Endometrial microvascular endothelial cells (primary cell): ENCODE data around the gene SPC25. TPM values are rescaled to one million over a fixed set of nuclear protein-coding genes. Genes with fewer than 3 reads are reported as not detected.
"Not testable (repeated sequence)": the region's sequence is repeated elsewhere in the genome, so short reads cannot be mapped to it uniquely, and the experiment has no call there.

Experiments
- in situ Hi-C: cut with HindIII; loops from 2 replicates; pipeline ENCODE4 v1.10.0; 2017; ENCODE audit warnings: low sequenced_read_pairs, low pct_unique_long_range_greater_than_20kb; ENCODE audit errors: inconsistent ontology term
- total RNA-seq: library from RNA; depleted of rRNA; stranded (reverse); fragments of >200 nt; gene quantifications from one replicate; pipeline ENCODE4 v1.2.3, GENCODE V29; 2015; ENCODE audit errors: inconsistent ontology term

Gene SPC25, protein sequence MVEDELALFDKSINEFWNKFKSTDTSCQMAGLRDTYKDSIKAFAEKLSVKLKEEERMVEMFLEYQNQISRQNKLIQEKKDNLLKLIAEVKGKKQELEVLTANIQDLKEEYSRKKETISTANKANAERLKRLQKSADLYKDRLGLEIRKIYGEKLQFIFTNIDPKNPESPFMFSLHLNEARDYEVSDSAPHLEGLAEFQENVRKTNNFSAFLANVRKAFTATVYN
- 9.9 TPM for total RNA-seq

DNA sequence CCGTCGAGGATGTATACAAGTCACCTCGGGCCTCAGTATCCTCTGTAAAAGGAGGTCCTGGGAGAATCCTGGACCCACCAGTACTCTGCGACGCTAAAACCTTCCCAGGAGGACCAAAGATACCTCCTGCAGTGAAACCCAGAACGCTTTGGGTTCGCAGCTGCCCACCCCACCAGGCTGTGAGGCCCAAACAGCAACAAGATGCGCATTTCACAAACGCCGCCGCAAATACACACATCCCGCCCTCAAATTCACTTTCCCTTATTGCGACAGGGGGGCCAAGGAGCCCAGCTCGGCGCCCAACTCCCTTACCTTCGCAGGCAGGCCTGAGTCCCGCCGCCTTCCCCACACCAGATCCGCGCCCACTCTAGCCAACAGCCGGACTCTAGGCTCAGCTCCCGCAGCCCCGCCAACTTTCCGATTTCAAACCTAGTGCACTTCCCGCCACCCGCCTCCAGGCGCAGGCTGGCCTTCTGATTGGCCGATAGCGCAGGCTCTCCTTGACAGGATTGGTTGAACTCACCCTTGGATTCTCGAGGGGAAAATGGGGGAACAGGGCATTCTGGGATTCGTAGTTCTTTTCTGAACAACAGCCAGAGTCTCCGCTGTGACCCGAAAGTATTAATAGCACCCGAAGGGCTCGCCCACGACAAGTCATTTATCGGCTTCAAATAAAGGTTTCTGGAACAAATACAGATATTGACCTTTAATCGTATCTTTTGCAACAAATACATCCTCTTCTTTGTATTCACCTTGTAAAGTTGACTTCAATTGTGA is at the start of gene SPC25:
Gene SPC25, minus strand, starts transcription at position 425 of the 777 bp plus-strand sequence. CDS start 911 bp downstream, outside the sequence.
- in situ Hi-C loops = no loop called here

DNA sequence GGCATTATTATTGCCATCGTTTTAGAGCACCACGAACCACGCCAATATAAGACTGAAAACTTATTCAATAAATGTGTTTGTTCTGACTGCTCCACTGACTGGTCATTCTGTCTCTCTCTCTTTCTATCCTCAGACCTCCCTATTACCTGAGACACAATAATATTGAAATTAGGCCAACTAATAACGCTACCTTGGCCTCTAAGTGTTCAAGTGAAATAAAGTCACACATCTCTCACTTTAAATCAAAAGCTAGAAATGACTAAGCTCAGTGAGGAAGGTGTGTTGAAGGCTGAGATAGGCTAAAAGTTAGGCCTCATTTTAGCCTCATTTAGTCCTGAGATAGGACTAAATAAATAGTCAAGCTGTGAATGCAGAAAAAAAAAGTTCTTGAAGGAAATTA is 49.7 kb upstream of the SPC25 start:
- in situ Hi-C loops = no loop called here

DNA sequence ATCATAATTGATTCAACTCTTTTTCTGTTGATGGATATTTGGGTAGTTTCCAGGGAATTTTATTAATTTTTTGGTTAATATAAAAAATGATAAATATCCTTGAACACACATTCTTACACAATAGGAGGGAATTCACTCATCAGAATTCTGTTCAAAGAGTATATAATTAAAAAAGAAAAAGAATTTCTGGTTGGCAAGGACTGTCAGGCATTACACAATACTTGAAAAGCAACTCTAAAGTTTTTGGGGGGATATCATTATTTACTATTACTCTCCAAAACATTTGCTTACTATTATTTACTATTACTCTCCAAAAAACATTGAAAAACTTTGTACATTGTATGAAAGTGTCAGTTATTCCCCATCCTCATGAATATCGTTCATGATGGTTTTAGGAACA is 48.8 kb upstream of the SPC25 start:
- in situ Hi-C loops = no loop called here

DNA sequence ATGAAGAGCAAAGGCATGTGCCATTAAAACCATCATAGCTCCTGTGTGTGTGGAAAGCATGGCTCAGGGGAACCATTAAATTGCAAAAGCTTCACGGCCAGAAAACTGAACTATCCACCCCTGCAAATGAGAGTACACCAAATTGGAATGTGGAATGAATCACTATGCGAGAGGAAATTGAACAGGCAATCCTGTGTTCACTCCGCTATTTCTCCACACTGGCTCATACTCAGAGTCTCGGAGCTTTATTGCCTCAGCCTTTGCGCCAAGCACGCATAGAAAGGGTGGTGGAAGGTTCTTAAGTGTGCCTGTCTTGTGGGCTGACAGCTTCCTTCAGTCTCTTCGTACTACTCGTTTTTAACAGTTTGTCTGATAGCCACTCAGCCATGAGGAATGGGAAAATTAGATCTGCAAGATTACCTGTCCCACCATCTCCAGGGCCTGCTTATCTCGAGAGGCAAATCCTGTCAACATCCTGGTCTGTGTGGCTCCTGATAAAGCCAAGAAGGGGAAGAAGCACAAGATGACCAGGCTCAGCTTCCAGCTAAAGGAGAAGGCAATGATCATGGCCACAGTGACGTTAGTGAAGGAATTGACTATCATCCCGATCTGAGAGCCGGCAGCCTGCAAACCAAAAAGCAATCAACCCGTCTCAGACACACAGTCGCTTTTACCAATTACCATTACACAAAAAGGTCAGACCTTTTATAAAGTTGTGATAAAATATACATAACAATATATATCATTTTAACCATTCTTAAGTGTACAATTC is 45.8 kb upstream of the SPC25 start:
- in situ Hi-C loops = no loop called here

DNA sequence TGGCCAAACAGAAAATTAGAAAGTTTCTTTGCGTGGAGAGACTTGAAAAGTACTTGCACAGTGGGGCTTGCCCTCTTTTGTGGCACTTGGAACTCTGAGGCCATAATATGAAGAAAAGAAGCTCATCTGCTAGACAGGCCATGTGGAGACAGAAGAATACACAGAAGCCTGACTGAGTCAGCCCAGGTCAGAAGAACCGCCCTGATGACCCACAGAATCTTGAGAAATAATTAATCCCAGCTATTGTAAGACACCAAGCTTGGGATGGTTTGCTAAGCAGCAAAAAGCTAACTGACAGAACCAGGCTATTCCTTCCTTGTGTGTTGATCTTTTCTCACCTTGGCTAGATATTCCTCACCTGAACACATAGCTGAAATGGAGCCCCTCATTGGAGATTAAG is 44.6 kb upstream of the SPC25 start:
- in situ Hi-C loops = no loop called here

DNA sequence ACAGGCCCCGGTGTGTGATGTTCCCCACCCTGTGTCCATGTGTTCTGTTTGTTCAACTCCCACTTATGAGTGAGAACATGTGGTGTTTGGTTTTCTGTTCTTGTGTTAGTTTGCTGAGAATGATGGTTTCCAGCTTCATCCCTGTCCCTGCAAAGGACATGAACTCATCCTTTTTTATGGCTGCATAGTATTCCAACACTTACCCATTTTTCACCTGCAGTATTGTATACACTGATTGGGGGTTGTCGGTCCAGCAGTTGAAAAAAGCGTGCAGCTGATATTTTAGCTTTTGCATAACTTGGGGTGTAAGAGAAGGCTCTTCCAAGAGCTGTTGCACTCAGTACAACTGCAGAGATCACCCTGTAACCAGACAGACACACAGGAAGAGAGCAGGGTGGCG is 41.9 kb upstream of the SPC25 start:
- in situ Hi-C loops = not testable (repeated sequence)

DNA sequence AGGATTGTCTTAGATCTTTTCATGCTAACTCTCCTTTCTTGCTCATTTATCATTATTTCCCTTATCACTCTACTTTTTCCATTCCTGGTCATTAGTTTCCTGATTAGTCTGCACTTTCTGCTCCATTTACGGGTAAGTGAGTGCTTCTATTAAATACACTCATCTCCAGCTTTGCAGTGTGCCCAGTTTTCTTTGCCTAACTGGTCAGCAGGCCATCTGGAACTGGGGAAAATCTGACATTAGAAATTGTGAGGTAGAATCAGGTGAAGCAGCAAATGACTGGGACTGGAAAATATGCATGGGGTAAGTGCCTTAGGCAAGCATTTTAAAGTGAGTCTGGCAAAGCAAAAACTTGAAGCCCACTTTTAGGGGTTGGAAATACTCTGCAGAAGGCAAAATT is 40.0 kb upstream of the SPC25 start:
- in situ Hi-C loops = no loop called here

DNA sequence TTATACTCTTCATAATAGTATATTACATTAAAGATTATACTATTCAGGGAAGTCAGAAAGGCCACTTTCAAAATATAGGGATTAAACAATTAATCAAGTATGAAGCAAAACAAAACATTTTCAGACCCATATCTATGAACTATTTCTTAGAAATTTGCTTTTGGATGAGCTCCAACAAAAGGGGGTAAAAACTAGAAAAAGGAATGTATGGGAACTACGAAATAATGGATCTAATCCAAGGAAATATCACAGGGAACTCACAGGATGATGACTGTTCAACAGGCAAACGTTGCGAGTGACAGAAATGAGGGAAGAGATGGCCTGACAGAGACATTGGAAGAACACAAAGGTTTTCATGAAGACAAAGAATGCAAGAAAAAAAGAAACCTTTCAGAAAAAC is 38.8 kb upstream of the SPC25 start:
- in situ Hi-C loops = no loop called here

DNA sequence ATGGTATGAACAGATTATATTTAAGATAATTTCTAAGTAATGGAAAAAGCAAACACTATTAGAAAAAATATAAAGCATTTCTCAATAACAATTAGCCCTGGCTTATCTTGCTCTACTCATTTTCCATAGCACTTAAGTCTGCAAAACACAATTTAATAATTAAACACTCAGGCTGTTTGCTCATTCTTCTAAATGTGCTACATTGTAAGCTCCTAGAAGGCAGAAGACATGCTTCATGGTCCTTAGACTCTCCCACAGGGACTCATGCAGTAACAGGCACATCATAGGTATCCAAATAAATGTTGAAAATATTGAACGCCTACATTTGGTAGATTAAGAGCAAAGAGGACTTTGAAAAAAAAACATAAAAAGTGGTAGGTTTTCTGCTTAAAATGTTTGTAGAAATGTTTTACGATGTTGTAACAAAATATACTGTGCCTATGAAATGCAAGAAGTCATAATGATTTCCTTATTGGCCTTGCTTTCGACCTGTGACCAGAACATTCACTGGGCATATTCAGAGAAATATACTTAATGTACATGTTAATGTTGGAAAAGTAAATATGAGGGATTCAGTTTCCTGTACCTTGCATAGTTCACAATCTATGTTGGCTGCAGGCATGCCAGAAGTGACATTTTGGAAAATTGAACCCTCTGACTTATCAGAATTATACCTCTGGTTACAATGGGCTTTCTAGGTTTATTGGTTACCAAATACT is 38.0 kb upstream of the SPC25 start:
- in situ Hi-C loops = no loop called here

DNA sequence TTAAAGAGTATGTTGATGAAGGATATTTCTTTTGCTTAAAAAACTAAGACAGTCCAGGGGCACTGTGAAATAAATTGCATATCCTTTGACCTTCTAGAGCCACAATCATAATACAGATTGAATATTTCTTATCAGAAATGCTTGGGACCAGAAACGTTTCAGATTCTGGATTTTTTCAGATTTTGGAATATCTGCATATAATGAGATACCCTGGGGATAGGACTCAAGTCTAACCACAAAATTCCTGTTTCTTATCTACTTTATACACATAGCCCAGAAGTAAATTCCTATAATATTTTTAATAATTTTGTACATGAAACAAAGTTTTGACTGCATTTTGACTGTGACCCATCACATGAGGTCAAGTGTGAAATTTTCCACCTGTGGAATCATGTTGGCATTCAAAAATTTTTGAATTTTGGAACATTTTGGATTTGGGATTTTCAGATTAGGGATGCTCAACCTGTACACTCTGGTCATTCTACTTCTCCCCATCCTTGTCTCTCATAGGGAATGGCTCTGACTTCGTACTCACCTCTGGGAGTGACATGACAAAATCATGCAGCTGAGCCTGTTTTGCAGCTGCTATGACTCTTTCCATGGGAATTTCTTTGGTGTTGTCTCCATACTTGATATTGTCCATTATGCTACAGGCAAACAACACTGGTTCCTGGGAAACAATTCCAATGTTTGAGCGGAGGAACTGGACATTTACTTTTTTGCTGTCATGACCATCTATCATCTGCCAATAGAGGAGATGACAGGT is 36.6 kb upstream of the SPC25 start:
- in situ Hi-C loops = no loop called here

DNA sequence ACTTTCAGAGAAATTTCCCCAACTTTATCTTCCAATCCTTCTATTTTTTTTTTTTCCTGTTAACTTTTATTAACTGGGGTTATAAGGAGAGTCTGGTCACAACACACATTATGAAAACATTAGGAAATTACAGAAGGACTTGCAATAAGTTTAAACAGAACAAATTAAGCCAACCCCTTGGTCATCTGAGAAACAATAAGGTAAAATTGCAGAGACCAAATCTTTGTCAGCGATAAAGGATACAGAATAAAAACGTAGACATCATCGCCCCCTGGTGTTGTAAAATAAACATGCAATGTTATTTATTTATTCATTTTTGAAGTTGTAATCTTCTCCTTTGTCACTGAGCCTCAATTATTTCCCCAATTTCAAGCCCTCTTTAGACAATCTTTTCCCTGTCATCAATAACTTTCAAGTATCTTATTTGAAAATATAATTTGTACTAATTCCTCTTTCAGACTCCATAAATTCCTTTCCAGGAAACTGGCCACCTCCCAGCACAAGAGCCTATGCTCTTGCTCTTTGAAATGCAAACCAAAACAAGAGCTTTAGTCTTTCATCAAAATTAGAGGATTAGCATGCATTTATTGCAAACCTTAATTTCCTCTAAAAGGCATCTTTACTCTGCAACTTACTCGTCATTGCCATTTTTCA is 30.4 kb upstream of the SPC25 start:
- in situ Hi-C loops = no loop called here

DNA sequence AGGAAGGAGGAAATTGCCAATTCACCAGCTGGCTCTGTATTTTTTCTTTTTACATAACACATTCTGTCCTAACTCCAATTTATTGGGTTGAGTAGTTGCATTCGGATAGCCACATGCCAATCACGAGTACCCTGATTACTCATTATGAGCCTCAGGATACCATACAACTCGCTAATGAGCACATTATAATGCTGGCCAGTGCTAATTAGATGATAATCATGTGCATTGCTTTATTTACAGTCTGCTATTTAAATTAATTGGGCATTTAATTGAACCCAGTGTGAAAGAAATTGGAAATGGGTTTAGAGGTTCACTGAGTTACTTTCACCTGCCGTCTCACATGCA is 26.1 kb upstream of the SPC25 start:
- in situ Hi-C loops = no loop called here

DNA sequence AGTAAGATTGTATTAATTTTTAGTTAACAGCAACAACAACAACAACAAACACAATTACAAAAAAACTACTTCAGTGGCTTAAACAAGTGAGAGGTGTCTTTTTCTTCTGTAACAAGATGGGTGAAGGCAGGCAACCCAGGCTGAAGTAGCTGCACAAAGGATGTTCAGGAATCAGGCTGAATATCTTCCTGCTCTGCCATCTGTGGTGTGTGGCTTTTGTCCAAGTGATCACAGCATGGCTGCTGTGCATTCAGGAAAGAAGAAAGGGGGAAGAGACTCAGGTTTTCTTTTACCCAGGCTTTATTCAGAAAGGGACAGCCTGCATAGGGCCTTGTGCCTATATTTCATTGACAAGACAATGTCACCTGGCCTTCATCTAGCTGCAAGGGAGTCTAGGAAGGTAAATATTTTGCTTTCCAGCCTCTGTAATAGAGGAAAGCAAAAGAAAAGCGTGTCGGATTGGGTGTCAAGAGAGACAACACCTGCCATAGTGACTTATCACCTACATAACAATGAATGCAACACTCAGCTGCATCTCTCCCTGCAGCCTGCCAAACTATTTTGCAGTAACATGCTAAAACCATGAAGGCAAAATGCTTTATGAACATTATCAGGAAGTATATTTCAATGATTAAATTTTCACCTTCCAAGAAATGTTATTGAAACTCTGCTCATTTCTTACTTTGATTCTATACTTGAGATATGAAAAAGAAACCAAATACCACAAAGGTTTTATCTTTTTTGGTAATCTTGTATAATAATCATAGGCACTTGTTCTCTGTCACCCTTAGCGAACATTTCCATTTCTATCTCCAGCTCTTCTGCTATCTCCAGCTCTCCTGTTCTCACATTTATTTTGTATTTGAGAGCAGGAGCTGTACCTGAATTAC is 25.5 kb upstream of the SPC25 start:
- in situ Hi-C loops = no loop called here

DNA sequence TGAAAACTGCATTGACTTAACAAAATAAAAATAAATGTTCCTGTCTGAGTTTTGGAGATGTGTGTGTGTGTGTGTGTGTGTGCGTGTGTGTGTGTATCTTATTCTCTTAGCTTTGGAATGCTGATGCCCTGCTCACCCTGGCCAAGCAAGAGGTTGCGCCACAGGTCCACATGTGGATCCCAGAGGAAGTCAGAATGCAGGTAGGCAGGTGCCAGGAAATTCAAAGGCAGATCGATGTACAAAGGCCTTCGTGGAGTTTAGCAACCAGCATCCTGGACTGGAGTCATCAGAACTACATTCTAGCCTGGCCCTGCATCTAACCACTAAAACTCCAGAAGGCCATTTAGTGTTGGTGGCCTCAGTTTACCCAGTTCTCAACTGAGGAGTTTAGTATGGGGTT is 23.3 kb upstream of the SPC25 start:
- in situ Hi-C loops = no loop called here

DNA sequence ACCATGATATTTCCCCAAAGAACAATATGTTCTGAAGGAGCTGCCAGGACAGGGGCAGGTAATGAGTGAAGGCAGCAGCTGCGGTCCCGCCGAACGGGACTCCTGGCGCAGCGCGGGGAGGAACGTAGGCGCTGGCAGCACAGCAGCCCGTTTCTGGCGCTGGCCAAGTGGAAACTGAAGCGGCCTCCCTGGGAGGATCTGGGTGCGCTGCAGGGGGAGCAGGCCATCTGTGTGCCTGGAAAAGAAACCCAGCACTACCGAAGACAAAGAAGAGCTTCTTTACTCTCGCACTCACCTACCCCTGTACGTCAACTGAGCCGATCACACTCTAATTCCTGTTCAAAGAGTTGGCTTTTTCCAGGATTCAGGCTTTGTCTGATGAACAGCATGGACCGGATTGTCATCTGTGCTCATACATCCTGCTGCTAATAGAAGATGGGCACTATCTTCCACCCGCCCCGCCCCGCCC is 22.7 kb upstream of the SPC25 start:
- in situ Hi-C loops = no loop called here

DNA sequence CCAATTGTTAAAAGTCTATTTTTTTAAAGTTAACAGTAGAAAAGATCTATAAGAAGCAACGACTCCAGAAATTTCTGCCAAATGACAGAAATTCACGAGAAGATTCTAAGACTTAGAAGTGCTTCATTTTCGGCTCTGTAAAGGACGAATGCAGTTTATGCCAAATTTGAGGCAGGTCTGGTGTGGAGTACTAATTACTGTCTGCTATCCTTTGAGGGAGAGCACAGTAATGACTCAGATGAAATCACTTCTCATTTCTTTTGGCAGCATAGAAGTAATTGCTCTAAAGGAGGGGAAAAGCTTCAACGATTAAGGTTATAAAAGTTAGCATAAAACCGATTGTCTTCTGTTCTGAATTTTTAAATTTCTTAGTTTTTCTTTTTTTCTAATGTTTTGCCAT is 22.2 kb upstream of the SPC25 start:
- in situ Hi-C loops = no loop called here

DNA sequence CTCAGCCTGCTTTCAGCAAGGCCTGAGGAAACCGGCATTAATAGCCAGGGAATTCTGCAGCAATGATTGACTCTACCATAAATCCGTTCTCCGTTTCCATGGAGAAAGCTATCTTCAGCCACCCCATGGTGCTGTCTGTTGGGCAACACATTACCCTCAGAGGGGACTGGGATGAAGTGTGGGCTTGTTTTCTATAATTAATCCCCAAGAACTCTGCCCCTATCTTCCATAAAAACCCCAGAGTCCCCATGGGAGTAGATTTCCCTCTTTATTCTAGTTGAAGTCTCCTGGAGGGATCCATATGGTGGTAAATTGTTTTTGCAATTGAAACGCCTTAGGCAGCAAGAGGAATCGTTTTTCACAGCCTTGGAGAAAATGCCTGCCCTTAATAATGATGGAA is 20.1 kb upstream of the SPC25 start:
- in situ Hi-C loops = no loop called here
